Activated CD8-positive, alpha-beta memory T cell treated with anti-CD3 and anti-CD28 coated beads for 36 hours (primary cell): ENCODE results near the gene TPCN2. TPM values are rescaled to one million over a fixed set of nuclear protein-coding genes. Genes with fewer than 3 reads are reported as not detected.

ENCODE experiments used
- CTCF ChIA-PET: fragments of 350-600 bp; sonication (Branson Sonifier 250); formaldehyde crosslinking; loops from one replicate; lab custom pipeline; 2021; ENCODE audit warnings: antibody characterized with exemption; lab: Charles Lee
- POLR2A ChIA-PET: fragments of 350-600 bp; sonication (Branson Sonifier 250); formaldehyde crosslinking; loops from one replicate; lab custom pipeline; 2021; ENCODE audit warnings: antibody characterized with exemption; lab: Charles Lee
- total RNA-seq, 2 experiments: library from RNA; stranded (reverse); gene quantifications; one replicate each; pipeline ENCODE4 v1.2.3, GENCODE V29; 2021

TPCN2 gene
- total RNA-seq, 2 experiments from 2014 or later: 12.7 to 14.4 TPM

DNA sequence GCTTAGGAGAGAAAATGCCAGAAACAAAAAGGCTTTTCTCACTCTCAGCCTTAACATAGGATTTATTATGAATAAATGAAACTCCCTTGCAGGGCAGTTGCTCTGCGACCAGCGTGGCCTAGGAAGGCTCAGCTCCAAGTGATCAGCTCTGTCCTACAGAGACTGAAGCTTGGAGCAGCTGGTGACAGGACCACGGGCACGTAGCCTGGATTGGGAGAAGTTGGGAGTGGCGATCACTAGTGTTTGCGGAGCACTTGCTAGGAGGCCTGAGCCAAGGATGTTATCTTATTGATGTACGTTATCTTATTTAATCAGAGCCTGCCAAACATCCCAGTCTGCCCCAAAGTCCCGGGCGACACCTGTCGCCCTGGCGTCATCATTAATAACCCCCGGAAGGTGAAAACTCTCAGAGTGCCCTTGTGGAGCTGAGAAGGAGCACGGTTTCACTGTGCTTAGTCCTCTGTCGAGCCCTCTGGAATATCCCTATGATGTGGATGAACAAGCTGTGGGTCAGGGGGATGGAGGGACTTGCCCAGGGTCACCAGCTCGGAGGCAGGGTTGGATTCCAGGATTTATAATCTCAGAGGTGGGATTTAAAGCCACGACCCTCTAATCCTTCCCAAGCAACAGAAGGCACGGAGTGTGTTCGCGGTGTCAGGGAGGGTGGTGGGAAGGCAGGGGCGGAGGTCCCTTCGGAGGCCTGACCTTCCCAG lies 66.2 kb downstream of the TPCN2 start:
- CTCF ChIA-PET: interaction anchor here (1.5 kb wide), 1 partner anchor 14 kb away, joined by 5 read pairs; no protein-coding TSS in a partner anchor
- POLR2A ChIA-PET: no interaction called here

- CTCF ChIA-PET: no interaction called here
- POLR2A ChIA-PET: no interaction called here
Observed at GRCh38 chr11:69115586-69116560, 67.1 kb downstream of the TPCN2 start.

- ChIA-PET POLR2A (no interaction called here), CTCF (no interaction called here)
Observed at GRCh38 chr11:69116671-69117070, 67.9 kb downstream of the TPCN2 start.

GRCh38 chr11:69119190-69119589 lies 70.5 kb downstream of the TPCN2 start:
- ChIA-PET POLR2A (interaction anchor here (0.6 kb wide), 1 partner anchor 35 kb away, joined by 8 read pairs; no protein-coding TSS in a partner anchor), CTCF (no interaction called here)

DNA sequence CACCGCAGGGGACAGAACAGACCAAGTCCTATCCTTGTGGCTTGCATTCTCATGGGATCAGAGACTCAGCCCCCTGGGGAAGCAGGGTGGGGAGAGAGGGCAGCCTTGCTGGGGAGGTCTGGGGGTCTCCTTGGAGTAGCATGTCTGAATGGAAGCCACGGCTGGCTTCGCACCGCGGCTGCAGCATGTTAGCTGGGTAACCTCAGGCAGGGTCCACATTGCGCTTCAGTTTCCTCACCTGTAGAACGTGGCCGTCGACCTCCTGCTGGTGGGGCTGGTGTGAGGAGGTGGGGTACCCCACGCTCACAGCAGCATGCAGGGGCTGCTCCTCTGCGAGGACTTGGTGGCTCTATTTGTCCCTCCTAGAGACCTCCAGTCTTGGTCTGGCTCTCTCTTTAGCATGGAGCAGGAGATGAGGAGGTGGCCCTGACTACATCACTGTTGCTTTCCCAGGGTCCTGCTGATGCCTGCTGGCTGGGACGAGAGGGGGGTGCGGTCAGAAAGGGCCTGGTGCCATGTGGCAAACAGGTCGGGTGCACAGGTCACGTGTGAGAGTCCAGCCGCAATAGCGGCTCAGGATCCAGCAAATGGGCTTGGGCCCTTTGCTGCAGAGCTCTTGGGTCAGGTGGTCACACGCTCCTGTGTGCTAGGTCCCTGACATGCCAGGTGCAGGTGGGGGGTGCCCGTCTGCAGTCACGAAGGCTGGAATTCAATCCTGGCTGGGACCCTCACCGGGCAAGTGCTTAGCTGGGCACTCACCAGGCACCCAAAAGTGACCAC lies 71.6 kb downstream of the TPCN2 start:
- POLR2A ChIA-PET: no interaction called here
- CTCF ChIA-PET: no interaction called here

DNA sequence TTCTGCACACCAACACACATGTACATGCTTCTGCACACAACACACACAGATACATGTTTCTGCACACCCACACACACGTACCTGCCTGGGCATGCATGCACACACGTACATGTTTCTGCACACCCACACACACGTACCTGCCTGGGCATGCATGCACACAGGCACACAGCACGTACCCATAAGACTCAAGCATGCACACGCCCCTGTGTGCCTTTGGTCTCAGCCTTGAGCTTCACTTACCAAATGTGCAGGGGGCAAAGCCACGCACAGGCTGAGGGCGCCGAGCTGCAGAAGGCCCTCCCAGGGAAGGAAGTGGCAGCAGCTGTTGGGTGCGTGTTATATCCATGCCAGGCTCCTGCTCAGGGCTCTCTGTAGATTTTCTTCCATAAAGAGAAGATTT lies 72.3 kb downstream of the TPCN2 start:
- ChIA-PET POLR2A (no interaction called here), CTCF (no interaction called here)

DNA sequence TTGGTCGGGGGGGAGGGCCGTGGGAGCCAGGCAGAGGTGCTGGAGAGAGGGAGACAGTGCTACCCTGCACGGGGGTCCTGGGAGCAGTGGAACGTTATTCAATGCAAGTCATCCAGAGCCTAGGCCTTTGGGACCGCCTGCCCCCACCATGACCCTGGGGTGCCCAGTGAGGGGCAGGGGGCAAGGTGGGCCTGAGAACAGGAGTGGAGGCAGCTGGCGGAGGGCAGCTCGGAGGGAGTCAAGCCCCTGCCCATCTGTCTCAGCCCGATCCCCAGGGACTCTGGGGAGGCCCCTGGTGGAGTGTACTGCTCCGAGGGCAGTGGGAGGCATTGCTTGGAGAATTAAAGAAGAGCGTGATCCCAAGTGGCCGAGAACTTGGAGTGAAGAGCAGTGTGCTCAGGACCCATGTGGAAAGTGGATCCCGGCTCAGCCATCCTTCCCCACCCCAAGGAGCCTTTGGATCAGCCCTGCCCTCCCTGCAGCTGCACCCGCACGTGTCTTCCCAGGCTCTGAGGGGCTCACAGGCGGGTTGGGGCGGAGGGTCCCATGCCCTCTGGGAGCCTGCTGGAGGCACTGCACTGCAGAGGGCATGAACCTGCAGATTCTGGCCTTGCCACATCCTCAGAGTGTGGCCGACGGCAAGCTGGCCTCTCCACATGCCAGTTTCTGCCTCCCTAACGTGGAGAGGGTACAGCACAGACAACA lies 73.0 kb downstream of the TPCN2 start:
- ChIA-PET POLR2A (no interaction called here), CTCF (no interaction called here)

DNA sequence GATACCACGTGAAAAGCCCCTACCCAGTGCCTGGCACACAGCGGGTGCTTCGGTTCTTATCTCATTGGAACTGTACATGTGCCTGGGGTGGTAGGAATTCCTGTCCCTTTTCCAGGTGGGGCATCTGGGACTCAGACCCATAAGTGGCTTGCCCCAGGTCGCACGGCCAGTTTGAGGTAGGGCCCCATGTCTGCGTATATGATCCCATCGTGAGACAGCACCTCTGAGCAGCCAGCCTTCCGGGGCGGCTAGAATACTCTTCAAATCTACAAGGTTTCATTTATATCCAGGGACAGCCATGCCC lies 73.5 kb downstream of the TPCN2 start:
- ChIA-PET CTCF (no interaction called here), POLR2A (no interaction called here)

DNA sequence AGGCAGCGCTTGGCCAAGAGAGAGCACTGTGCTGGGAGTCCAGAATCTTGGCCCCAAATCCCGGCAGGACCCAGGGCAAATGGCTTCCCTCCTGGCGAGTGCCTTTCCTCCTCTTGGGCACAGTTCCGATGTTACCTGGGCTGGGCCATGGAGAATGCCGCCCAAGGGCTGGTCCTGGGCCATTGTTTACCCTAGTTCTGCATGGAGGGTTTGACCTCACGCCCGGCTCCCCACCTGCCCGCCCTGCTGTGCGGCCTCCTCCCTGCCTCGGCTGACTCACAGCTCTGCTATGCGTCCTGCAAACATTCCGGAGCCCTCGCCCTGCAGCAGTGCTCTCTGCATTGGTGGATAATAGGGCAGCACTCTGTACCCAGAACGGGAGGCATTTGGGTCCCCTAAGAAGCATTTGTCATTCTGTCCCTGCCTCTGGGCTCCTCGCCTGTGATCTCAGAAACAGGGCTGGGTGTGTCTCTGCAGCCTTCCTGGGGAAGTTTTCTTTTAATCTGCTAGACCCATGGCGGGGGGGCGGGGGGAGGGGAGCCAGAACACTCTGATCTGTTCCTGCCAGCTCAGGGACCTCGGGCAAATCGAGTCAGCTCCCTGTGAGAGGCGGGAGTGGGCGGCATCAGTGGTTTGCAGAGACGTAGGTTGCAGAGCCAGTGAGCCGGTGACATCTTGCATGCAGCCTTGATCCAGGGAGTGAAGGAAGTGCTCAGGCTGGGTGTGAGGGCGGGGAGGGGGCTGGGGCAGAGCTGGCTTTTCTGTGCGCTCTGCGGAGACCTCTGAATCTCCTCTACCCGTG lies 74.1 kb downstream of the TPCN2 start:
- POLR2A ChIA-PET: no interaction called here
- CTCF ChIA-PET: no interaction called here

- POLR2A ChIA-PET: no interaction called here
- CTCF ChIA-PET: no interaction called here
Observed at GRCh38 chr11:69123593-69124545, 75.1 kb downstream of the TPCN2 start.

DNA sequence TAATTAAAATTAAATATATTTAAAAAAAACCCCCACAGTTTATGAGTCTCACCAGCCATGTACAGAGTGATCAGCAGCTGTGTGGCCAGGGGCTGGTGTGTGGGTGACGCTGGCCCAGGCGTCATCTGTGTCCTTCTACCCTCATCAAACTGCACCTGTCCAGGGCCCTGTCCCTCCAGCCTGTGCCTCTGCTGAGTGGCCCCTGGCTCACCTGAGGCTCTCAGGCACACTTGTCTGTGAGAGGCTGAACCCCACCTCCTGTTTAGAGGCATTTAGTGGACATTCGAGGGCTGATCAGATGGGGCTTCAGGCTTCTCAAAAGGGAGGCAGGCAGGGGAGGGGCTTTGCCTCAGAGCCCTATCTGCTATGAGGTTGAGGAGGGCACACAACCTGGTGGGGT lies 77.1 kb downstream of the TPCN2 start:
- CTCF ChIA-PET: no interaction called here
- POLR2A ChIA-PET: no interaction called here

GRCh38 chr11:69126286-69126685 lies 77.6 kb downstream of the TPCN2 start:
- POLR2A ChIA-PET: no interaction called here
- CTCF ChIA-PET: no interaction called here

DNA sequence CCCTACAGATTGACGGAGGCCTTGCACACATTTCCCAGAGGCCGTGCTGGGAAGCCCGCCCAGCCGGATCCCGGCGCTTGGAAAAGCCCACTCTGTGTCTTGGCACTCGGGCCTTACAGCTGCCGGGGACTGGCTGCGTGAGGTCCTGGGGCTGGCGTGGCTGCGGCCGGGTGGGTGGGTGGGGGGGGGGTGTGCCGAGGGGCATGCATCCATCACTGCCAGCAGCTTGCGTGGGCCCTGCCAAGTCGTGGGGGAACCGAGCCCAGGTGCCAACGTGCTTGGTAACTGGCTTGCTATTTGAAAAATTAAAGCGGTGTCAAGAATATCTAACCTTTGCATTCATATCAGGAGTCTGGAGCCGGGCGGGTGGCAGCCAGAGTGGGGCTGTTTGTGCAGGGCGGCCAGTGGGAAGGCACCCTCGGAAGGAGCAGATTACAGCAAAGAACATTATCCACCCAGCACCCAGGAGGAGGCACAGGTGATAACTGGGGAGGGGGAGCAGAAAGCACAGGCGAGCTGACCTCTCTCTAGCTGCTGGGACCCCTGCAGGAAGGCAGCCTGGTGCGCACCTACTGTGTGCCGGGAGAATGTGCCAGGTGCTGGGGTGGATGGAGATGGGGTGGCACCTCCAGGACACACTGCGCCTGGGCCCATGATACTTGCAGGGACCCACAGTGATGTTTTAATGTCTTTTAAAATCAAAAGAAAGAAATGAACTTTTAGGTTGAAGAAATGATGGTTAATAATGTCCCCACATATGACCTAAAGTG lies 78.5 kb downstream of the TPCN2 start:
- ChIA-PET CTCF (no interaction called here), POLR2A (no interaction called here)

- POLR2A ChIA-PET: no interaction called here
- CTCF ChIA-PET: no interaction called here
Observed at GRCh38 chr11:69127884-69128283, 79.2 kb downstream of the TPCN2 start.

GRCh38 chr11:69129053-69129452 lies 80.3 kb downstream of the TPCN2 start:
- ChIA-PET CTCF (no interaction called here), POLR2A (no interaction called here)

GRCh38 chr11:69129647-69130046 lies 80.9 kb downstream of the TPCN2 start:
- CTCF ChIA-PET: no interaction called here
- POLR2A ChIA-PET: no interaction called here

DNA sequence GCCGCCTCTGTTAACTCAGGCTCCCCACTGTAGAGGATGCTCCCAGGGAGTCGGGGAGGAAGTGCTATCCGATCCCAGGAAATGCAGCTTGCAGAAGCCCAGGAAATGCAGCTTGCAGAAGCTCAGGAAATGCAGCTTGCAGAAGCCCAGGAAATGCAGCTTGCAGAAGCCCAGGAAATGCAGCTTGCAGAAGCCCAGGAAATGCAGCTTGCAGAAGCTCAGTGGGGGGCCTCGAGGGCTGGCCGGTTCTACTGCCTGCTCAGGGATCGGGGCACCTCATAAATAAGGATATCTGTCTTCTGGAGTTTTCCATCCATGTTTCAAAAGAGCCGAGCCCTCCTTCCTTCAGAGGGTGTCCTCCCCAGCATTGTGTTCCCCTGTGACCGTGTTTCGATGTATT lies 81.9 kb downstream of the TPCN2 start:
- ChIA-PET POLR2A (no interaction called here), CTCF (no interaction called here)
